ENCODE results near the gene SCG5.

Gene SCG5

DNA sequence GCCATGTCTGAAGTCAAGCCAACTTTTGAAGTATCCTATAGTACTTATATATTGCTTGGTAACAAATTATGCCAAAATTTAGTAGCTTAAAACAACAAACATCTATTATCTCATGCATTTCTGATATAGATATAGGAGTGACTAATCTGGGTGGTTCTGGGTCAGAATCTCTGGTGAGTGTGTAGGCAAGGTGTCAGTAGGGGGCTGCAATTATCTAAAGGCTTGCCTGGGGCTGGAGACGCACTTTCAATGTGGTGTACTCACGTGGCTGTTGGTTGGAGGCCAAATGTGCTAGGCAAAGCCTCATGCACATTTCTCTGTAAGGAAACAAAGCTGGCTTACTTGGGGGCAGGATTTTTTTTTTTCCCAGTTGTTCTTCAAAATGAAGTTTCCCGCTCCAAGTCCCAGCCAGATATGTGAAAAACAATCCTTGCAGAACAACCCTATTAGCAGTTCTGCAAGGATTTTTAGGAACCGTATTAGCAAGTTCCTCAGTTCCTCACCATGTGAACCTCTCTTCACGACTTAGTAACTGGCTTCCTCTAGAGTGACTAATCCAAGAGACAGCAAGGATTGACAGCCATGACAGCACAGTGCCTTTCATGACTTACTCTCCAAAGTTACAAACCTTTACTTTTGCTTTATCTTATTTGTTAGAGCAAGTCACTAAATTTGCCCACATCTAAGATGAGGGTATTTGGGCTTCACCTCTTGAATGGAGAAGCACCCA, 102.1 kb downstream of the SCG5 start (continued):
- TF ChIP-seq ZNF138 (tag by site-specific recombination; IDR thresholded peaks at IDR 0.05; ENCODE audit: borderline replicate concordance): no peak
- peak; percentile 69; the same call in 1 of the 2 replicates for TF ChIP-seq OSR2 (tag by site-specific recombination; IDR thresholded peaks at IDR 0.05)
- no peak for TF ChIP-seq ZNF561 (tag by site-specific recombination; IDR thresholded peaks at IDR 0.05; ENCODE audit: borderline replicate concordance)
- TF ChIP-seq, protein P1, sequence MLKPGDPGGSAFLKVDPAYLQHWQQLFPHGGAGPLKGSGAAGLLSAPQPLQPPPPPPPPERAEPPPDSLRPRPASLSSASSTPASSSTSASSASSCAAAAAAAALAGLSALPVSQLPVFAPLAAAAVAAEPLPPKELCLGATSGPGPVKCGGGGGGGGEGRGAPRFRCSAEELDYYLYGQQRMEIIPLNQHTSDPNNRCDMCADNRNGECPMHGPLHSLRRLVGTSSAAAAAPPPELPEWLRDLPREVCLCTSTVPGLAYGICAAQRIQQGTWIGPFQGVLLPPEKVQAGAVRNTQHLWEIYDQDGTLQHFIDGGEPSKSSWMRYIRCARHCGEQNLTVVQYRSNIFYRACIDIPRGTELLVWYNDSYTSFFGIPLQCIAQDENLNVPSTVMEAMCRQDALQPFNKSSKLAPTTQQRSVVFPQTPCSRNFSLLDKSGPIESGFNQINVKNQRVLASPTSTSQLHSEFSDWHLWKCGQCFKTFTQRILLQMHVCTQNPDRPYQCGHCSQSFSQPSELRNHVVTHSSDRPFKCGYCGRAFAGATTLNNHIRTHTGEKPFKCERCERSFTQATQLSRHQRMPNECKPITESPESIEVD (tag by site-specific recombination; IDR thresholded peaks at IDR 0.05): peak; percentile 60
- TF ChIP-seq SP7 (tag by site-specific recombination; IDR thresholded peaks at IDR 0.05): peak; percentile 62
- TF ChIP-seq, protein P2, sequence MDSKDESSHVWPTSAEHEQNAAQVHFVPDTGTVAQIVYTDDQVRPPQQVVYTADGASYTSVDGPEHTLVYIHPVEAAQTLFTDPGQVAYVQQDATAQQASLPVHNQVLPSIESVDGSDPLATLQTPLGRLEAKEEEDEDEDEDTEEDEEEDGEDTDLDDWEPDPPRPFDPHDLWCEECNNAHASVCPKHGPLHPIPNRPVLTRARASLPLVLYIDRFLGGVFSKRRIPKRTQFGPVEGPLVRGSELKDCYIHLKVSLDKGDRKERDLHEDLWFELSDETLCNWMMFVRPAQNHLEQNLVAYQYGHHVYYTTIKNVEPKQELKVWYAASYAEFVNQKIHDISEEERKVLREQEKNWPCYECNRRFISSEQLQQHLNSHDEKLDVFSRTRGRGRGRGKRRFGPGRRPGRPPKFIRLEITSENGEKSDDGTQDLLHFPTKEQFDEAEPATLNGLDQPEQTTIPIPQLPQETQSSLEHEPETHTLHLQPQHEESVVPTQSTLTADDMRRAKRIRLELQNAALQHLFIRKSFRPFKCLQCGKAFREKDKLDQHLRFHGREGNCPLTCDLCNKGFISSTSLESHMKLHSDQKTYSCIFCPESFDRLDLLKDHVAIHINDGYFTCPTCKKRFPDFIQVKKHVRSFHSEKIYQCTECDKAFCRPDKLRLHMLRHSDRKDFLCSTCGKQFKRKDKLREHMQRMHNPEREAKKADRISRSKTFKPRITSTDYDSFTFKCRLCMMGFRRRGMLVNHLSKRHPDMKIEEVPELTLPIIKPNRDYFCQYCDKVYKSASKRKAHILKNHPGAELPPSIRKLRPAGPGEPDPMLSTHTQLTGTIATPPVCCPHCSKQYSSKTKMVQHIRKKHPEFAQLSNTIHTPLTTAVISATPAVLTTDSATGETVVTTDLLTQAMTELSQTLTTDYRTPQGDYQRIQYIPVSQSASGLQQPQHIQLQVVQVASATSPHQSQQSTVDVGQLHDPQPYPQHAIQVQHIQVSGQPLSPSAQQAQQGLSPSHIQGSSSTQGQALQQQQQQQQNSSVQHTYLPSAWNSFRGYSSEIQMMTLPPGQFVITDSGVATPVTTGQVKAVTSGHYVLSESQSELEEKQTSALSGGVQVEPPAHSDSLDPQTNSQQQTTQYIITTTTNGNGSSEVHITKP (tag by site-specific recombination; IDR thresholded peaks at IDR 0.05): peak; percentile 55
- TF ChIP-seq ZNF560 (tag by site-specific recombination; IDR thresholded peaks at IDR 0.05; ENCODE audit: borderline replicate concordance): no peak
- TF ChIP-seq KLF10 (tag by site-specific recombination; IDR thresholded peaks at IDR 0.05): peak; percentile 44; the same call in 1 of the 2 replicates
- 0 out of 2 replicates have a peak, but pooled peaks have one; percentile 30 for TF ChIP-seq KLF8 (tag by site-specific recombination; IDR thresholded peaks at IDR 0.05)
- TF ChIP-seq ZFHX2 (tag by site-specific recombination; conservative IDR thresholded peaks at IDR 0.05): peak; percentile 25; the same call in 1 of the 2 replicates
- TF ChIP-seq ZNF366 (tag by site-specific recombination; conservative IDR thresholded peaks at IDR 0.05): peak; percentile 80
- peak; percentile 72 for TF ChIP-seq ZBTB21 (tag by site-specific recombination; IDR thresholded peaks at IDR 0.05)
- TF ChIP-seq ZNF843 (tag by site-specific recombination; IDR thresholded peaks at IDR 0.05): peak; percentile 80
- TF ChIP-seq ZNF629 (tag by site-specific recombination; IDR thresholded peaks at IDR 0.05): peak; percentile 74
- peak; percentile 20; the same call in 1 of the 2 replicates for TF ChIP-seq ZBTB17 (tag by site-specific recombination; IDR thresholded peaks at IDR 0.05)
- TF ChIP-seq ZIC2 (tag by site-specific recombination; IDR thresholded peaks at IDR 0.05): peak; percentile 54; the same call in 1 of the 2 replicates
- TF ChIP-seq, protein P3, sequence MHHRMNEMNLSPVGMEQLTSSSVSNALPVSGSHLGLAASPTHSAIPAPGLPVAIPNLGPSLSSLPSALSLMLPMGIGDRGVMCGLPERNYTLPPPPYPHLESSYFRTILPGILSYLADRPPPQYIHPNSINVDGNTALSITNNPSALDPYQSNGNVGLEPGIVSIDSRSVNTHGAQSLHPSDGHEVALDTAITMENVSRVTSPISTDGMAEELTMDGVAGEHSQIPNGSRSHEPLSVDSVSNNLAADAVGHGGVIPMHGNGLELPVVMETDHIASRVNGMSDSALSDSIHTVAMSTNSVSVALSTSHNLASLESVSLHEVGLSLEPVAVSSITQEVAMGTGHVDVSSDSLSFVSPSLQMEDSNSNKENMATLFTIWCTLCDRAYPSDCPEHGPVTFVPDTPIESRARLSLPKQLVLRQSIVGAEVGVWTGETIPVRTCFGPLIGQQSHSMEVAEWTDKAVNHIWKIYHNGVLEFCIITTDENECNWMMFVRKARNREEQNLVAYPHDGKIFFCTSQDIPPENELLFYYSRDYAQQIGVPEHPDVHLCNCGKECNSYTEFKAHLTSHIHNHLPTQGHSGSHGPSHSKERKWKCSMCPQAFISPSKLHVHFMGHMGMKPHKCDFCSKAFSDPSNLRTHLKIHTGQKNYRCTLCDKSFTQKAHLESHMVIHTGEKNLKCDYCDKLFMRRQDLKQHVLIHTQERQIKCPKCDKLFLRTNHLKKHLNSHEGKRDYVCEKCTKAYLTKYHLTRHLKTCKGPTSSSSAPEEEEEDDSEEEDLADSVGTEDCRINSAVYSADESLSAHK (tag by site-specific recombination; IDR thresholded peaks at IDR 0.05): 0 out of 2 replicates have a peak, but pooled peaks have one; percentile 9
- TF ChIP-seq, protein P4, sequence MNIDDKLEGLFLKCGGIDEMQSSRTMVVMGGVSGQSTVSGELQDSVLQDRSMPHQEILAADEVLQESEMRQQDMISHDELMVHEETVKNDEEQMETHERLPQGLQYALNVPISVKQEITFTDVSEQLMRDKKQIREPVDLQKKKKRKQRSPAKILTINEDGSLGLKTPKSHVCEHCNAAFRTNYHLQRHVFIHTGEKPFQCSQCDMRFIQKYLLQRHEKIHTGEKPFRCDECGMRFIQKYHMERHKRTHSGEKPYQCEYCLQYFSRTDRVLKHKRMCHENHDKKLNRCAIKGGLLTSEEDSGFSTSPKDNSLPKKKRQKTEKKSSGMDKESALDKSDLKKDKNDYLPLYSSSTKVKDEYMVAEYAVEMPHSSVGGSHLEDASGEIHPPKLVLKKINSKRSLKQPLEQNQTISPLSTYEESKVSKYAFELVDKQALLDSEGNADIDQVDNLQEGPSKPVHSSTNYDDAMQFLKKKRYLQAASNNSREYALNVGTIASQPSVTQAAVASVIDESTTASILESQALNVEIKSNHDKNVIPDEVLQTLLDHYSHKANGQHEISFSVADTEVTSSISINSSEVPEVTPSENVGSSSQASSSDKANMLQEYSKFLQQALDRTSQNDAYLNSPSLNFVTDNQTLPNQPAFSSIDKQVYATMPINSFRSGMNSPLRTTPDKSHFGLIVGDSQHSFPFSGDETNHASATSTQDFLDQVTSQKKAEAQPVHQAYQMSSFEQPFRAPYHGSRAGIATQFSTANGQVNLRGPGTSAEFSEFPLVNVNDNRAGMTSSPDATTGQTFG (tag by site-specific recombination; IDR thresholded peaks at IDR 0.05; ENCODE audit: borderline replicate concordance): 0 out of 2 replicates have a peak, but pooled peaks have one; percentile 58
- TF ChIP-seq, protein P5, sequence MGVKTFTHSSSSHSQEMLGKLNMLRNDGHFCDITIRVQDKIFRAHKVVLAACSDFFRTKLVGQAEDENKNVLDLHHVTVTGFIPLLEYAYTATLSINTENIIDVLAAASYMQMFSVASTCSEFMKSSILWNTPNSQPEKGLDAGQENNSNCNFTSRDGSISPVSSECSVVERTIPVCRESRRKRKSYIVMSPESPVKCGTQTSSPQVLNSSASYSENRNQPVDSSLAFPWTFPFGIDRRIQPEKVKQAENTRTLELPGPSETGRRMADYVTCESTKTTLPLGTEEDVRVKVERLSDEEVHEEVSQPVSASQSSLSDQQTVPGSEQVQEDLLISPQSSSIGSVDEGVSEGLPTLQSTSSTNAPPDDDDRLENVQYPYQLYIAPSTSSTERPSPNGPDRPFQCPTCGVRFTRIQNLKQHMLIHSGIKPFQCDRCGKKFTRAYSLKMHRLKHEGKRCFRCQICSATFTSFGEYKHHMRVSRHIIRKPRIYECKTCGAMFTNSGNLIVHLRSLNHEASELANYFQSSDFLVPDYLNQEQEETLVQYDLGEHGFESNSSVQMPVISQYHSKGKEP (tag by site-specific recombination; IDR thresholded peaks at IDR 0.05): peak; percentile 67
